ENCODE measurements around the gene CTIF. TPM values are rescaled to one million over a fixed set of nuclear protein-coding genes. Genes with fewer than 3 reads are reported as not detected.

The CTIF gene
- polyA plus RNA-seq, 10 donors: 25.4 to 43.6 (median 34.2) TPM

GRCh38 chr18:48829443-48830149, 290.8 kb downstream of the CTIF start:
- DNase-seq: no peak

GRCh38 chr18:48831113-48831759, 292.4 kb downstream of the CTIF start:
- DNase-seq: no peak

GRCh38 chr18:48831802-48832201, 293.0 kb downstream of the CTIF start:
- DNase-seq: no peak

- DNase-seq: no peak
These were observed 294.3 kb downstream of the CTIF start for GRCh38 chr18:48832938-48833700.

- peak in 1 of 3 donors; percentile 61 for DNase-seq
These were observed 295.0 kb downstream of the CTIF start for GRCh38 chr18:48833701-48834412.

- peak in 2 of 3 donors; percentile 60 to 71 for DNase-seq
These were observed 295.7 kb downstream of the CTIF start for GRCh38 chr18:48834413-48835031.

GRCh38 chr18:48835119-48835518, 296.3 kb downstream of the CTIF start:
- DNase-seq: no peak

GRCh38 chr18:48835745-48836170, 296.9 kb downstream of the CTIF start:
- no peak for DNase-seq

GRCh38 chr18:48836231-48836805, 297.5 kb downstream of the CTIF start:
- no peak for DNase-seq

- DNase-seq: no peak
These were observed 298.2 kb downstream of the CTIF start for GRCh38 chr18:48836806-48837615.

GRCh38 chr18:48837676-48838075, 298.8 kb downstream of the CTIF start:
- no peak for DNase-seq

GRCh38 chr18:48838166-48838775, 299.4 kb downstream of the CTIF start:
- DNase-seq: no peak

- peak in 1 of 3 donors; percentile 18 for DNase-seq
These were observed 300.3 kb downstream of the CTIF start for GRCh38 chr18:48838921-48839818.

- no peak for DNase-seq
These were observed 301.1 kb downstream of the CTIF start for GRCh38 chr18:48839819-48840490.

- DNase-seq: no peak
These were observed 301.7 kb downstream of the CTIF start for GRCh38 chr18:48840491-48840877.

- DNase-seq: no peak
These were observed 302.8 kb downstream of the CTIF start for GRCh38 chr18:48841381-48842258.
